Fibroblast of mammary gland (primary cell): ENCODE data around the gene SPATA6L.

ENCODE experiments used
- DNase-seq: peaks from one replicate; pipeline ENCODE4 v3.0.0-alpha.2; 2010; ENCODE audit warnings: low read depth
- H3K4me3 ChIP-seq: 2 replicates; pipeline ENCODE4 v1.5.1; 2011; ENCODE audit warnings: low read depth, mild to moderate bottlenecking, low read length, moderate library complexity; ENCODE audit not compliant: control insufficient read depth
- TF ChIP-seq, protein P1 (sequence below): conservative IDR thresholded peaks from 2 replicates; pipeline ENCODE4 v1.5.1; 2011; ENCODE audit warnings: low read depth, low read length, inconsistent platforms; ENCODE audit not compliant: control insufficient read depth, insufficient read depth

Gene SPATA6L

DNA sequence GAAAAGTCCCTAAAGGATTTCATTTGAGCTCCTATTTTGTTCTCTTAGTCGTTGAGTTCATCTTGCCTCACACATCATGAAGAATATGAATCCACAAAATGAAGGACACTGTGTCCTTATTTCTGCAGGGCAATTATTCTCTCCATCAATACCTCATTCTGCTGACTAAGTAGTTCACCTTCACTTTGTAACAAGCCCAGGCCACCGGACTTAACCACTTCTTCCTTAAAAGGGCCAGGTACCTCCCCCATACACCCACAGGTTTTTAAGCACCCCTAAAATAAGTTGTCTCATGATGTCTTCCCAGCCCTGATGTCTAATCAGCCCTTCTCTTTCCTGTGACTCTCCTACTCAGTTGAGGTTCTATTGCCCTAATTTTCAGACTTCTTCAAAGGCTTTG lies 71.3 kb downstream of the SPATA6L start:
- H3K4me3 ChIP-seq, result no peak overlapping the region
- TF ChIP-seq, protein P1, sequence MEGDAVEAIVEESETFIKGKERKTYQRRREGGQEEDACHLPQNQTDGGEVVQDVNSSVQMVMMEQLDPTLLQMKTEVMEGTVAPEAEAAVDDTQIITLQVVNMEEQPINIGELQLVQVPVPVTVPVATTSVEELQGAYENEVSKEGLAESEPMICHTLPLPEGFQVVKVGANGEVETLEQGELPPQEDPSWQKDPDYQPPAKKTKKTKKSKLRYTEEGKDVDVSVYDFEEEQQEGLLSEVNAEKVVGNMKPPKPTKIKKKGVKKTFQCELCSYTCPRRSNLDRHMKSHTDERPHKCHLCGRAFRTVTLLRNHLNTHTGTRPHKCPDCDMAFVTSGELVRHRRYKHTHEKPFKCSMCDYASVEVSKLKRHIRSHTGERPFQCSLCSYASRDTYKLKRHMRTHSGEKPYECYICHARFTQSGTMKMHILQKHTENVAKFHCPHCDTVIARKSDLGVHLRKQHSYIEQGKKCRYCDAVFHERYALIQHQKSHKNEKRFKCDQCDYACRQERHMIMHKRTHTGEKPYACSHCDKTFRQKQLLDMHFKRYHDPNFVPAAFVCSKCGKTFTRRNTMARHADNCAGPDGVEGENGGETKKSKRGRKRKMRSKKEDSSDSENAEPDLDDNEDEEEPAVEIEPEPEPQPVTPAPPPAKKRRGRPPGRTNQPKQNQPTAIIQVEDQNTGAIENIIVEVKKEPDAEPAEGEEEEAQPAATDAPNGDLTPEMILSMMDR, result no peak
- no peak for DNase-seq

DNA sequence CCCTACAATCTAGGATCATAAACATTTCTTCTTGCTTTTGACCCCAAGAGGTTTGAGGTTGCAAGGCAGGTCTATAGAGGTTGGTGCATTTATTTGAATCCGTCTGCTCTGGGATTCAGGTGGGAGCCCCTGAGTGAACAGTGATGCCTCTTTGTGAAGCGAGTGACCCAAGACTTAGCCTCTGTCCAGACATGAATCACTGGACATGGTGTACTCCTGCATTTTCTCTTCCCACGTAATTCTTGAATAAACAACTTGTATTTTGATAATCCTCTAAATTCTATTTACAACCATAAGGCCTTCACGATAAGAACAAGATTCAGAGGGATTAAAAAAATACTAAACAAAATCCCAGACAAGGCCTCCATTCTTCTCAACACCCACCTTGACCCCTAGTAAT lies 71.7 kb downstream of the SPATA6L start:
- no peak overlapping the region for H3K4me3 ChIP-seq
- TF ChIP-seq, protein P1, result no peak
- peak; percentile 46 for DNase-seq

DNA sequence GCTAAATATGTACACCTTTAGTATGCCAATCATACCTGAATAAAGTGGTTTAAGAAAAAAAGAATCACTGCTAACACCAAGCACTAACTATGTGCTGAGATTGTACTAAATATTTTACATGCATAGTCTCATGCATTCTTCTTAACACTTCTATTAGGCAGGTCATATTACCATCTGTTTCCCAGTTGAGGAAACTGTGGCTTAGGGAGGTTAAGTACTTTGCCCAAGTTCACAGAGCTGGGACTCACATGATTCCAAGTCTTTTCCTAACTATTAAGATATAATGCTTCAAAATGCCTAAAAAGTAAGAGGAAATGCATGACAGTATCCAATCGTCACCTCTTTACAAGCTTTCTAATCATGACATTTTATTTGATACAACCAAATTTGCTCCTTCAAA lies 73.4 kb downstream of the SPATA6L start:
- TF ChIP-seq, protein P1, result no peak
- no peak for DNase-seq
- H3K4me3 ChIP-seq, result no peak overlapping the region

DNA sequence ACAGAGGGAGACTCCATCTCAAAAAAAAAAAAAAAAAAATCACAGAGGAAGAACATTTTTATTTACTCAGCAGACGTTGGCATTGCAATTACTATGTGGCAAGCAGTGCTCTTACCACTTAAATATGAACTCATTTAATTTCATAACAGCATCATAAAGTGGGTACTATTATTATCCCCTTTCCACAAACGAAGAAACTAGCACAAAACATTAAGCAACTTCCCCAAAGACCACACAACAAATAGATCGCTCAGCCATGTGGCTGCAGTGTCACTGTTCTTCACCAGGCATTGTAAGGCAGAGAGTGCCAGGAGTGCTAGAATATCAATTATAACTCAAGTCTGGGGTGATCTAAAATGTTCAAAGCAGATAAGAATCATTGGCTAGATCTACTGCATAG lies 74.0 kb downstream of the SPATA6L start:
- H3K4me3 ChIP-seq, result no peak overlapping the region
- no peak for DNase-seq
- TF ChIP-seq, protein P1, result no peak

DNA sequence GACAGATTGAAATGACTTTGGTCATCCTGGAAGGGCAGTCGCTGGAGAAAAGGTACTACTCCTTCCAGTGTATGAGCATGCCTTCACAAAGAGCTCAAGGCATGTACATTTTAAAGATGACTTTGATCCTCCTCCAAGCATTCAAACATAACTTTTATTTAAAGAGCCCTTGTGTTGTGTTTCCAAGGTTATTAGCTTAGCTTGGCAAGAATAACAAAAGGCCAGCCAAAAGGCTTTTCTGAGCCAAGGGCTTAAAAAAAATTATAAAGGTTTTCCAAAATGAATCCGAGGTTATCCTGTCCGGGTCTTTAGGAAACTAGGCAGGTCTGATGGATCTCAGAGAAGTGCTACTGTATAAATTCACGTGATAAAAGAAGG lies 75.2 kb downstream of the SPATA6L start:
- TF ChIP-seq, protein P1, result no peak
- no peak overlapping the region for H3K4me3 ChIP-seq
- DNase-seq, result no peak

DNA sequence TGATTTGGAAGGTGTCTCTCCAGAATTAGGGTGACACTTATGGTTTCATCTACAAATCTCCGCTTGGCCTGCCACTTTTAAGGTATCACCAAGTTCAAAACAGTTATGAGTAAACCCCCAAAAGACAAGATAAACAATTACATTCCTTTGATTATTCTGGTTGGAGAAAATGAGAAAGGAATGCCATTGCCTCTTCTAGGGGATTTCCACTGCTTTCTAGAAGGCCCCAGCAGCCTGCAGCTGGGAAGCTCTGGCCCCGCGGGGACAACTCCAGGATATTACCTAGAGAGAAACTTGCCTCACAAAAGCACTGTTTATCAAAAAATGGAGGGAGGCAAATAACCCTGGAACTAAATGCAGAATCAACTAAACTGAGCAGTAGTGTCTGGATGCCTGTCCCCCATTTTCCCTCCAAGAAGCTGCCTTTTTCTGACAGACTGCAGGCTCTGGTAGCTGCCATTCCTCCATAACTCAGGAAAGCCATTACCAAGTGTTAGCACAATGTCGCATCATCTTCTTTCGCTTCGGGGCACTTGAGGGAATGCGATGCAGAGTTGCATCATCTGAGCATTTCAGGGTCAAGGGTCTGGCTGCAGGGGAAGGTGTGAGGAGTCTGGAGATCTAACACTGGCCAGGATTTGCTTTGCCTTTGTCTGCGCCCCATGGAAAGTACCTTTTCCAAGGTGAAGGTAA lies 75.7 kb downstream of the SPATA6L start:
- no peak for DNase-seq
- H3K4me3 ChIP-seq, result no peak overlapping the region
- TF ChIP-seq, protein P1, result no peak

DNA sequence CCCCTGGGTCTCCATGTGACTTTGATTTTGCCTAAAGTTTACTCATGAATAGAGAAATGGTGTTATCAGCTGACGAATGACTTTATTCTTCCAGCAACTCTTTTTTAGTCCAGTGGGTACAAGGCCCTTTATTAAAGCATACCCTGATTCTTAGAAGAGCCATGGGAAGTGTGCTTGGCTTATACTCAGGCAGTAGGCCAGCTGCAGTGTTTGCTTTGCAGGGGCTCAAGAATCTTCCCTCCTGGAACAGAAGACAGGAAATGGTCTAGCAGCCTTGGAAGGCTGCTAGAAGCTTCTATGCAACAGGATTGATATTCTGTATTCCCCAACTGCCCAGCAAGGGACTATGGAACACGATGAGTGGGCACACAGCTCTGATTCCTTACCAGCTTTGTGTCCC lies 77.6 kb downstream of the SPATA6L start:
- DNase-seq, result no peak
- TF ChIP-seq, protein P1, result no peak
- H3K4me3 ChIP-seq, result no peak overlapping the region
